ENCODE measurements around the gene ZNF593. TPM values are rescaled to one million over a fixed set of nuclear protein-coding genes. Genes with fewer than 3 reads are reported as not detected.

The ZNF593 gene
- 10 to 100 TPM; 33.5 to 46.3 (median 38.7) TPM for total RNA-seq (2021; fragmentation: NEBNext Ultra II Directional; extraction: Animal tissue kit (Norgen Biotek cat#: 25700))
- long read RNA-seq, transcript ZNF593-202 (3 exons, 675 nt) = major isoform, 44 of 45 reads
- long read RNA-seq, partial matches to known transcripts = 1 of 45 reads
- long read RNA-seq, other reads (novel, unspliced or antisense) = 0 of 45 reads

DNA sequence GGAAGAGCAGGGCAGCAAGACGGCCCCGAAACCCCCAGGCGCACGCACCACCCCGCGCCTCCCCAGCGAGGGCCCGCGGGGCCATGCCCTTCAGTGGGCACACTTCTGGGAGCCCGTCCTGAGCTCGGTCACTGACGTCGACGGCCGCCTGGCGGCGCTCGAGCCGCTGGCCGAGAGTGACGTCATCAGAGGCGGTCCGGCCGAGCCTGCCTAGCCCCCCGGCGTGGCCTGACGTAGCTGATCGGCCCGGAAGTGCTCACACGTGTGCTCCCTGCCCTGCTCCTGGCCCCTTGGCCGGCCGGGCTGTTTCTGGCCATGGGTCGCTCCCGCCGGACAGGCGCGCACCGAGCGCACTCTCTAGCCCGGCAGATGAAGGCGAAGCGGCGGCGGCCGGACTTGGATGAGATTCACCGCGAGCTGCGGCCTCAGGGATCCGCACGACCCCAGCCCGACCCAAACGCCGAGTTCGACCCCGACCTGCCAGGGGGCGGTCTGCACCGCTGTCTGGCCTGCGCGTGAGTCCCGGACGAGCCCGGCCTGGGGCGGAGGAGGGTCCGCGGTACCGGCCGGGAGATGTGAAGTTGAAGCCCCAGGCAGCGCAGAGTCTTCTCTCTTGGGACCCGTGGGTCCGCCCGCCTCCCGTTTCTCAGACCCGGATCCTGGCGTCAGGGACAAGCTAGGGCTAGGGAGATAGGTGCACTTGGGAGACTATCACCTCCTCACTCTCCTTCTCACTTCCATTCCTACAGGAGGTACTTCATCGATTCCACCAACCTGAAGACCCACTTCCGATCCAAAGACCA, at the start of gene ZNF593:
TSS of gene ZNF593 (plus strand) at position 240 of the 803 bp plus-strand sequence. CDS start at position 316, 76 bp downstream.
- peak; percentile 84 for DNase-seq
- H3K36me3 Mint-ChIP-seq (ENCODE audit: low read depth) = no peaks in the 10 kb centered on the region
- H3K4me3 Mint-ChIP-seq = peak within 1 kb of the TSS; percentile 95
- TF ChIP-seq, protein P1, sequence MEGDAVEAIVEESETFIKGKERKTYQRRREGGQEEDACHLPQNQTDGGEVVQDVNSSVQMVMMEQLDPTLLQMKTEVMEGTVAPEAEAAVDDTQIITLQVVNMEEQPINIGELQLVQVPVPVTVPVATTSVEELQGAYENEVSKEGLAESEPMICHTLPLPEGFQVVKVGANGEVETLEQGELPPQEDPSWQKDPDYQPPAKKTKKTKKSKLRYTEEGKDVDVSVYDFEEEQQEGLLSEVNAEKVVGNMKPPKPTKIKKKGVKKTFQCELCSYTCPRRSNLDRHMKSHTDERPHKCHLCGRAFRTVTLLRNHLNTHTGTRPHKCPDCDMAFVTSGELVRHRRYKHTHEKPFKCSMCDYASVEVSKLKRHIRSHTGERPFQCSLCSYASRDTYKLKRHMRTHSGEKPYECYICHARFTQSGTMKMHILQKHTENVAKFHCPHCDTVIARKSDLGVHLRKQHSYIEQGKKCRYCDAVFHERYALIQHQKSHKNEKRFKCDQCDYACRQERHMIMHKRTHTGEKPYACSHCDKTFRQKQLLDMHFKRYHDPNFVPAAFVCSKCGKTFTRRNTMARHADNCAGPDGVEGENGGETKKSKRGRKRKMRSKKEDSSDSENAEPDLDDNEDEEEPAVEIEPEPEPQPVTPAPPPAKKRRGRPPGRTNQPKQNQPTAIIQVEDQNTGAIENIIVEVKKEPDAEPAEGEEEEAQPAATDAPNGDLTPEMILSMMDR (IDR thresholded peaks at IDR 0.05) = peak; percentile 95
- no peaks in the 10 kb centered on the region for H3K9me3 Mint-ChIP-seq
- peak within 1 kb of the TSS; percentile 87 for H3K27ac Mint-ChIP-seq
- H3K4me1 Mint-ChIP-seq (ENCODE audit: low read depth) = peaks cover 11% of the 10 kb centered on the region
- H3K27me3 Mint-ChIP-seq (ENCODE audit: insufficient read depth) = peaks cover 14% of the 10 kb centered on the region

DNA sequence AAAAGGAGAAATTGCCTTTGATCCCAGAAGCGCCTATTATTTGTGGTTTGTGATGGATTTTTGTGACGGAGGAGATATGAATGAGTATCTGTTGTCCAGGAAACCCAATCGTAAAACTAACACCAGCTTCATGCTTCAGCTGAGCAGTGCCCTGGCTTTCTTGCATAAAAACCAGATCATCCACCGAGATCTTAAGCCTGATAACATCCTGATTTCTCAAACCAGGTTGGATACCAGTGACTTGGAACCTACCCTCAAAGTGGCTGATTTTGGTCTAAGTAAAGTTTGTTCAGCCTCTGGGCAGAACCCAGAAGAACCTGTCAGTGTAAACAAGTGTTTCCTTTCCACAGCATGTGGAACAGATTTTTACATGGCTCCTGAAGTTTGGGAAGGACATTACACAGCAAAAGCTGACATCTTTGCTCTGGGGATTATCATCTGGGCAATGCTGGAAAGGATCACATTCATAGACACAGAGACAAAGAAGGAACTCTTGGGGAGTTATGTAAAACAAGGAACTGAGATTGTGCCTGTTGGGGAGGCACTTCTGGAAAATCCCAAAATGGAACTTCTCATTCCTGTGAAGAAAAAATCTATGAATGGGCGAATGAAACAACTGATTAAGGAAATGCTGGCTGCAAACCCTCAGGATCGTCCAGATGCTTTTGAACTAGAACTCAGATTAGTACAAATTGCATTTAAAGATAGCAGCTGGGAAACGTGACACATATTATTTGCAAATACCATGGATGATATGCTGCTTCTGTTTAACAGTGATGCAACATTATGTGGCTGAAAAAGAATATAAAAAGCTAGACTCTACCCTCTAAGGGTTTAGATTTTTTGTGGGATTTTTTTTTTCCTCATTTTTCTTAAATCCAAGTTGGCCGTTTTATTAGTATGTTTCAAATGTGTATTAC, 47.6 kb upstream of the ZNF593 start:
- TF ChIP-seq, protein P1 (IDR thresholded peaks at IDR 0.05) = no peak
- peak overlapping the region; percentile 50 for H3K4me3 Mint-ChIP-seq
- peaks cover 29% of the 10 kb centered on the region for H3K4me1 Mint-ChIP-seq (ENCODE audit: low read depth)
- DNase-seq = peak; percentile 73
- no peaks in the 10 kb centered on the region; the same call in 1 of the 2 replicates for H3K27me3 Mint-ChIP-seq (ENCODE audit: insufficient read depth)
- peak overlapping the region; percentile 86 for H3K27ac Mint-ChIP-seq
- peaks cover 12% of the 10 kb centered on the region; the same call in 1 of the 2 replicates for H3K36me3 Mint-ChIP-seq (ENCODE audit: low read depth)
- no peaks in the 10 kb centered on the region for H3K9me3 Mint-ChIP-seq

DNA sequence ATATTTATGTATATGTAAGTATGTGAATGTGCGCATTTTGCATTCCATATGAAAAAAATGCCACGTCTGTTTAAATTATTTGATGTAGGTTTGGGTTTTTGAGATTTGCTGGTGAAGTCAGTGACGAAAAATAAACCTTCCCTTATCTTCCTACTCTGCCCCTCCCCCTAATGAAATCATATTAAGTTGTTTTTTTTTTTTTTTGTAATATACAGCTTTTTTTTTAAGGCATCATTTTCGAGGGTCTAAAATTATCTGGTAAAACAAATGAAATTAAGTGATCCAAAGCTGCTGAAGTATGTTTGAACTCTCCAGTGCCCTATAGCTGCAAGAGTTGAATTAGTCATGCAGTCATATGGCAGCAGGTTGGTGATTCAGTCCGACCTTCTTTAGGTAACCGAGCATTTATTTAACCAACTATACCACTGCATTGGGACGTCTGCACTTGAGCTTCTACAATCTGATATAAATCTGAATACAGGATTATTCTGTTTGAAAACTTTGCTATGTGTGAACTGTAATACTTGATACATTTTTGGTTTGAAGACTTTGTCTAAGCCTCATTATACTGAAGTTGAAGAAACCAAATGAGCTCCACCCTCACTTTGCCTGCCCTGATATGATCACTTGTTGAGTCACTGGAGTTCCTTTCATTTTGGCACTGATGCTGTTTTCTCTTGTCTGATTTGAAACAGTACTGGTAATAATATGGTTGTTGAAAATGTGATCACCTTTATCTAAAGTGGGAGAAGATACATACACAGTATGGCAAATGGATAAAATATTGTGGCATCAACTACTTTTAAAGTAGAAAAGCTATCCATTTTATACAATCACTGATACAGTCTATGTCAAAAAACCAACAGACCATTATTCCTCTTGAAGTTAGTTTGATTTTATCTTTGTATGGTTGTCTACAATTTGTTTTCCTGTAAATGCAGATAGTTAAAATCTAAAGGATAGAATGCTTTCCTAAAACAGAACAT, 46.4 kb upstream of the ZNF593 start:
- peaks cover 33% of the 10 kb centered on the region for H3K4me1 Mint-ChIP-seq (ENCODE audit: low read depth)
- no peaks in the 10 kb centered on the region for H3K9me3 Mint-ChIP-seq
- peak overlapping the region; percentile 53 for H3K4me3 Mint-ChIP-seq
- peaks cover 12% of the 10 kb centered on the region; the same call in 1 of the 2 replicates for H3K36me3 Mint-ChIP-seq (ENCODE audit: low read depth)
- H3K27me3 Mint-ChIP-seq (ENCODE audit: insufficient read depth) = peaks cover 6% of the 10 kb centered on the region
- TF ChIP-seq, protein P1 (IDR thresholded peaks at IDR 0.05) = no peak
- DNase-seq = peak; percentile 54
- H3K27ac Mint-ChIP-seq = peak overlapping the region; percentile 53

GRCh38 chr1:26124418-26125331, 45.0 kb upstream of the ZNF593 start:
- TF ChIP-seq, protein P1 (IDR thresholded peaks at IDR 0.05) = no peak
- no peak for DNase-seq
- Mint-ChIP-seq H3K4me3 (no peak overlapping the region), H3K27ac (no peak overlapping the region), H3K36me3 (ENCODE audit: low read depth) (peaks cover 6% of the 10 kb centered on the region; the same call in 1 of the 2 replicates), H3K27me3 (ENCODE audit: insufficient read depth) (peaks cover 10% of the 10 kb centered on the region), H3K9me3 (no peaks in the 10 kb centered on the region), H3K4me1 (ENCODE audit: low read depth) (peaks cover 33% of the 10 kb centered on the region)

Data from HFFc6 (cell line).